Activated naive CD4-positive, alpha-beta T cell treated with anti-CD3 and anti-CD28 coated beads, Interleukin-2, amount 50 U/mL, for 72 hours (primary cell): ENCODE measurements around the gene RBBP4. TPM values are rescaled to one million over a fixed set of nuclear protein-coding genes. Genes with fewer than 3 reads are reported as not detected.
"Not testable (repeated sequence)": the region's sequence is repeated elsewhere in the genome, so short reads cannot be mapped to it uniquely, and the experiment has no call there.

Experiments
- ATAC-seq, 2 donors: fragments of 150-1000 bp; cut with Tn5 transposase; 2 replicates each; pipeline ENCODE4 v1.10.0; 2021; ENCODE audit warnings: mild to moderate bottlenecking in 2 of 2, moderate library complexity in 2 of 2
- DNase-seq, 2 donors: peaks; one replicate each; pipeline ENCODE4 v3.0.0; 2021 to 2022; ENCODE audit warnings: low spot score in 2 of 2
- H3K27ac Mint-ChIP-seq, 2 donors: one replicate each; pipeline ENCODE4 v1.8.0; 2022; ENCODE audit warnings: mild to moderate bottlenecking in 2 of 2, mixed read lengths in 2 of 2
- H3K36me3 Mint-ChIP-seq, 2 donors: one replicate each; pipeline ENCODE4 v1.8.0; 2022; ENCODE audit warnings: mixed read lengths in 2 of 2
- H3K9me3 Mint-ChIP-seq, 2 donors: one replicate each; pipeline ENCODE4 v1.8.0; 2022; ENCODE audit warnings: mixed read lengths in 2 of 2
- total RNA-seq, 2 donors: library from RNA; stranded (reverse); gene quantifications; one replicate each; pipeline ENCODE4 v1.2.3, GENCODE V29; 2022

The RBBP4 gene
- total RNA-seq, 2 donors from 2014 or later, result 346 to 359 TPM

DNA sequence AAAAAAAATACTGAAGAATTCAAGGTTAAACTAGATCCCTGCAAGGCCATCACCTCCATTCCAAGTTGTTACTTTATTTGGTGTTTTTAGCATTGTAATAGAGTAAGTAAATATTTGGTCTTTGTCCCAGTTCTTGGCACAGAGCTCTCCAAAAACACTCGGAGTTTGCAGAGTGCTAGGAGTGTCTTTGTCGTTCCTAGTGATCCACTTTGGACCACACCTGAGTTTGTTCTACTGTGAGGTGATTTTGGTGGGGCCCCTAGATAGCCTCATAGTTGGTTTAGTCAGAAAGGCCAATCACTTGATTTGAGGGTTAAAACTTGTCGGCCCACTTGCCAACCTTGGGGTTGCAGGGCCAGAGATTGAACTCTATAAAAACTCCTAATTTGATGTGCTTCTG lies 25.9 kb downstream of the RBBP4 start:
- peak overlapping the region in 1 of 2 donors; percentile 63 for H3K27ac Mint-ChIP-seq
- ATAC-seq (no peak), DNase-seq (no peak)
- peaks cover 10 to 38% of the 10 kb centered on the region in 2 donors for H3K36me3 Mint-ChIP-seq
- no peaks in the 10 kb centered on the region for H3K9me3 Mint-ChIP-seq

DNA sequence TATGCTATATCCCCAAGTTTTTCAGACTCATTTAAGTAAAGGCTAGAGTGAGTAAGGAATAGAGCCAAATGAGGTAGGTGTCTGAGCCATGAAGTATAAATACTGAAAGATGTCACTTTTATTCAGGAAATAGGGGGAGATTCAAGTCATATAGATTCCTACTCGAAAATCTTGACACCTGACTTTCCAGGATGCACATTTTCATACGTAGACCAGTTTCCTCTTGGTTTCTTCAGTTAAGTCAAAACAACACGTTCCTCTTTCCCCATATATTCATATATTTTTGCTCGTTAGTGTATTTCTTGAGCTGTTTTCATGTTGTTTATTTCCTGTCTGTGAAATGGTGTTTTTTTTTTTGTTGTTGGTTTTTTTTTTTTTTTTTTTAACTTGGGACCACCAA lies 29.0 kb downstream of the RBBP4 start:
- not testable (repeated sequence) for H3K9me3 Mint-ChIP-seq, H3K27ac Mint-ChIP-seq, DNase-seq, ATAC-seq
- peaks cover 0 to 19% of the 10 kb centered on the region in 2 donors for H3K36me3 Mint-ChIP-seq

DNA sequence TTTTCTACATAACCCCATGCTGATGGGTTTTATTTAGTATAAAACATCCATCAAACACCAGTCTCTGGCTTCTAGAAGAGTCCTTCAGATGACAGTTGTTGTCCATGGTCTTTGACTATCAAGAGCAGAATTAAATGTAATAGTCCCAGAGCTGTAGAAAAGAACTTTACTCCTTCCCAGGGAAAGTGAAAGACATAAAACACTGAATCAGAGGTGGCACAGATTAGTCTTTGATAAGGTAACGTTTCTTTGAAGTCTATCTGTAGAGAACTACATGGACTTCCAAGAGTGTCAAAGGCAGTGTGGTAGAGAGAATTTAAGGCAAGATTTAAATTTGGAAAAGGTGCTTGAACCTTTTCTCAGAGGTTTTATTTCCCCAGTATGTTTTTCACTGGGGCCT lies 29.6 kb downstream of the RBBP4 start:
- Mint-ChIP-seq H3K9me3 (no peaks in the 10 kb centered on the region), H3K36me3 (peaks cover 0 to 19% of the 10 kb centered on the region in 2 donors), H3K27ac (peak overlapping the region in 1 of 2 donors; percentile 39)
- ATAC-seq, result no peak
- DNase-seq, result no peak

DNA sequence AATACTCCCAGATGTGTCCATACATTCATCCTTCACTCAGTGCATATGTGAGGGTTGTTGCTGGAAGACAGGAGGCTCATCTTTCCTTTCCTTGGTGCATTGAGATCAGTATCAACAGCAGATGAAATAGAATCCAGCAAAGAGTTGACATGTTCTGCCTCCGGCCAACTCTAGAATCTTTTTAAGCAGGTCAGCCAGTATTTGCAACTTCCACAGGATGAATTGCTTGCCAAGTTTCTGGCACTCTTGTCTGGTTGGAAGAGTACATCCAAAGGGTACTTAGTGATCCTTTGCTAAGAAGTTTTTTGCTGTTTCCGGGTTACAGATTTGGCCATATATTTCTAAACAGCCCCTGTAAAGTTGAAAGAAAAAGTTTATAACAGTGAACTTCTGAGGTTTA lies 30.5 kb downstream of the RBBP4 start:
- peaks cover 0 to 19% of the 10 kb centered on the region in 2 donors for H3K36me3 Mint-ChIP-seq
- ATAC-seq (no peak), DNase-seq (no peak)
- H3K9me3 Mint-ChIP-seq, result no peaks in the 10 kb centered on the region
- H3K27ac Mint-ChIP-seq, result no peak overlapping the region

DNA sequence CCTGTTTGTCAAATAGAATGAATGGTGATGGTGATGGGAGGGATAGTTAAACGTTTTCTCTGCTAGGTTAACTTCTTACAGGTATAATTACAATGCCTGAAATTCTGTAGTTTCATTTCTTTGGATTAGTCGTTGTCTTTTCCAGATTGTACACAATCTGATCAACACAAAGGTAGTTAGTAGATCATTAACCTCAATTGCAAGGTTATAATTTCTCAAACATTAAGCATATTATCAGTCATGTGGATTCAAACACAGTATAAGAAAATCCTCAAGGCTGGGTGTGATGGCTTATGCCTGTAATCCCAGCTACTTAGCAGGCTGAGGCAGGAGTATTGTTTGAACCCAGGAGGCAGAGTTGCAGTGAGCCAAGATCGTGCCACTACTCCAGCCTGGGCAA lies 31.0 kb downstream of the RBBP4 start:
- H3K9me3 Mint-ChIP-seq, result no peaks in the 10 kb centered on the region
- ATAC-seq, result no peak
- H3K27ac Mint-ChIP-seq, result no peak overlapping the region
- H3K36me3 Mint-ChIP-seq, result peaks cover 0 to 19% of the 10 kb centered on the region in 2 donors
- DNase-seq, result no peak

DNA sequence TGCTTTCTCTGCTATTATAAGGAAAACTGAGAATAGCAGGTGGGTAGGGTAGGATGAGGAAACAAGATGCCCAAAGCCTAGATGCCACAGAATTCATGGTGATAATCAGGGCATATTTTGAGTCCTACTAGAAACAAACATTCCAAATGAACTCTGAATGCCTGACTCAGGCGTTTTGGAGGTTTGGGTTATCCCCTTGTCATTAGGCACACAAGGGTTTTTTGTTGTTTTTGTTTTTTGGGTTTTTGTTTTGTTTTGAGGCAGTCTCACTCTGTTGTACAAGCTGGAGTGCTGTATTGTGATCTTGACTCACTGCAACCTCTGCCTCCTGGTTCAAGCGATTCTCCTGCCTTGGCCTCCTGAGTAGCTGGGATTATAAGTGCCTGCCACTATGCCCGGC lies 32.4 kb downstream of the RBBP4 start:
- peaks cover 0 to 12% of the 10 kb centered on the region in 2 donors for H3K36me3 Mint-ChIP-seq
- H3K27ac Mint-ChIP-seq, result peak overlapping the region in 1 of 2 donors; percentile 60
- ATAC-seq, result no peak

DNA sequence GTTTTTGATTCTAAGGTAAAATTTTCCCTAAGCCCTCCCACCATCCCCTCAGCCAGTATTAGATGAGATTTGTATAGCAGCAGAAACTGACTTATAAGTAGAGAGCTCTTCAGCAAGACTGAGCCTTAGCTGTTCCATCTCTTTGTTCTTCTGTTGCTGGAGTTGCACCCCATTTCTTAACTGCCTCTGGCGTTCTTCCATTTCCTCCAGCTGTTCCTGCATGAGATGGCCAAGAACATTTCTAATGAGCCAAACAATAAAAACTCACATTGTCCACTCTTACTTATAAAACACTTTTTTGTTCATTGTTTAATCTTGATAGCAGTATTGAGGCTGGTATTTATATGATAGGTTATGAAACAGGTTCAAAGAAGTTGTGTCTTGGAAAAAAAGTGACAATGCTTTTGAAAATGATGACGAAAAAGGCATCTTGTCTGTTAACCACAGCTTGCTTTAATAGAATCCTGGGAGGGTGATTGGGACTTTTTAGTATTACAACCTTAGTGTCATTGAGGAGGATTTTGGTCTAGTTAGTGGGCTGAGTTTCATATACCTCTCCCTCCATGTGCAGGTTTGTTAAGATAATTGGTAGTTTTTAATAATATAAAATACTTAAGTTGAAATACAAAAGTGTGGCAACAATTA lies 33.3 kb downstream of the RBBP4 start:
- Mint-ChIP-seq H3K9me3 (no peaks in the 10 kb centered on the region), H3K36me3 (peaks cover 0 to 10% of the 10 kb centered on the region in 2 donors), H3K27ac (peak overlapping the region in 1 of 2 donors; percentile 60)
- ATAC-seq, result peak in 1 of 2 donors; percentile 52
- DNase-seq, result no peak

More for the DNA sequence above, 32.4 kb downstream of the RBBP4 start:
- no peaks in the 10 kb centered on the region for H3K9me3 Mint-ChIP-seq
- no peak for DNase-seq

DNA sequence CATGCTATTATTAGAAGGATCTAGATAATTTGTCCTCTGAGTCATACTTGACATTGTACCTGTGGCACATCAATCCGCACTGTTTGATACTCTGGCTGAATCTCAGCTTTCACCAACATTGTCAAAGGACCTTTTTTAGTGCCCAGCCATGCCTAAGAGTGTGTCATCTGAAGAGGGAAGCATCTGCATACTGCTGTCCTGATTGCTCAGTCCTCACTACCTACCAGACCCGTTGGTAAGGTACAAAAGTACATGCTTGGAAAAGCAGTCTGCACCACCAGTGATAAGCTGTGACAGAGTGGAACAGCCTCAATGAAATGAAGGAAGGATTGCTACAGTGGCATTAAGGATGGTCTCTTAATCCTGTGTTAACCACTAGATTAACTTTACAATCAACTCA lies 34.5 kb downstream of the RBBP4 start:
- no peak for DNase-seq
- no peaks in the 10 kb centered on the region for H3K9me3 Mint-ChIP-seq
- H3K27ac Mint-ChIP-seq, result no peak overlapping the region
- ATAC-seq, result no peak
- no peaks in the 10 kb centered on the region for H3K36me3 Mint-ChIP-seq

DNA sequence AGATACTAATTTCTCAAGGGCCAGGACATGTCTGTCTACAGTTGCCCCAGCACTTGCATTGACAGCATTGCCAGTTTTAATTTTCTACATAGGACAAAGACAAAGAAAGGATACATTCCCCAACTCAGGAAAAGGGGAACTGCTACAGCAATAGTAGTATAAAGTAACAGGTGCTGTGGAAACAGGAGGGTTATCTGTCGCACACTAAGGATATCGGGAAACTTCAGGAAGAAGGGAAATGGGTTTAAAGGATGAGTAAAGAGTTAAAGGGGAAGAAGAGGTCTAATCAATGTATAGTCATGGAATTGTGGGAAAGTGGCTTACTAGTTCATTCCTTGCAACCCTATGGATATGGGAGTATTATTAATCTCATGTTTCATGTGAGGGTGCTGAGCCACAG lies 35.4 kb downstream of the RBBP4 start:
- H3K27ac Mint-ChIP-seq, result no peak overlapping the region
- ATAC-seq (no peak), DNase-seq (no peak)
- no peaks in the 10 kb centered on the region for H3K9me3 Mint-ChIP-seq
- H3K36me3 Mint-ChIP-seq, result no peaks in the 10 kb centered on the region

DNA sequence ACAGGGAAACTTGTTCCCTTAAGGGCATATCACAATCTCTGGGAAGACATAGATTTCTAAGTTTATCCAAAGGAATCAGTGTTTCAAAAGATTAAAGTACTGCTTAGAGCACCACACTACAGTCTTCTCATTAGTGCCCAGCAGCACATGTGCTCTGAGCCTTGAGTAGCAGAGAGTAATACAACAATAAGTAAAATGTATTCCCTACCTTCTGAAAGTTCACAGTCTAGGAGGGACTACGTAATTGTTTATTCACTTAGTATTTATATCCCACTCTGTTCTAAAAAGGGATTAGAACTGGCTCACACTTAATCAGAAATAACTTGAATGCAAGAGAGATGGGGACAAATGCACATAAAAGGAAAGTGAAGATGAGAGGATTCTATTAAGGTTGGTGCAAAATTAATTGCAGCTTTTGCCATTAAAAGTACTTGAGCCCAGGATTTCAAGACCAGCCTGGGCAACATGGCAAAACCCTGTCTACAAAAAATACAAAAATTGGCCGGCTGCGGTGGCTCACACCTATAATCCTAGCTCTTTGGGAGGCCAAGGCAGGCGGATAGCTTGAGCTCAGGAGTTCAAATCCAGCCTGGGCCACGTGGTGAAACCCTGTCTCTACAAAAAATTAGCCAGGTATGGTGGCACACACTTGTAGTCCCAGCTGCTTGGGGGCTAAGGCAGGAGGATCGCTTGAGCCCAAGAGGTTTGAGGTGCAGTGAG lies 42.6 kb downstream of the RBBP4 start:
- H3K9me3 Mint-ChIP-seq, result no peaks in the 10 kb centered on the region
- no peak overlapping the region for H3K27ac Mint-ChIP-seq
- no peak for ATAC-seq
- H3K36me3 Mint-ChIP-seq, result no peaks in the 10 kb centered on the region
- no peak for DNase-seq

DNA sequence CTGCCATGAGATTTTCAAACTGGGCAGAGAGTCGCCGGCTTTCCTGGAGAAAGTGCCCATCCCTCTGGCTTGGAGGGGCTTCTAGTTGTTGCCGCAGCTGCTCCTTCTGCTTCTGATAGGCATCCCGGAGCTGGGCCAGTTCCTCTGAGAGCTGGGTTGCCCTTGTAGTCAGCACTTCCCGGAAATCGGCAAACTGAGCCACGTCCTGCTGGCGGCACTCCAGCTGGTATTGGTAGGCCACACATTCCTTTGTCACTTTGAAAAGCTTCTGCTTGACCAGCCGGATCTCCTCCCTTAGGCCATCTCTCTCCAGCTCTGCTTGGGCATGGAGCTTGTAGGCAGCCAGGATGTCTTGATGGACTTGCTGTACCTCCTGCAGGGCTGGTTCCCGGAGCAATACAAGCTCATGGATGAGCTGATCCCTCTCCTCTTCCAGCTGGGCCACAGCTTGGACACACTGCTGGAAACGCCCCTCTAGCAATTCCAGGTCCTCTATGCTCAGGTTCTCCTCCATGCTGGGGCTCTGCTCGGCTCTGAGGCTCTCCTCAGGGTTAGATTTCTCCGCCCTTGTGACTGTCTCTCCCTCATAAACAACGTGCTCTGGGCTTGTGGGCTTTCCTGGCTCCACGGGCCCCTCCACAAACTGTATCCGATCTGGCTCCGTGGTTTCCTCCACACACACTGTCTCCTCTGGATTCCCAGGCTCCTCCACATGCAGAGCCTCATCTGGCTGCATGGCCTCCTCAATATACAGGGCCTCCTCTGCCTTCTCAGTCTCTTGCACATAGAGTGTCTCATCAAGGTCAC lies 44.3 kb downstream of the RBBP4 start:
- no peaks in the 10 kb centered on the region for H3K36me3 Mint-ChIP-seq
- no peaks in the 10 kb centered on the region for H3K9me3 Mint-ChIP-seq
- peak overlapping the region in 1 of 2 donors; percentile 20 for H3K27ac Mint-ChIP-seq
- ATAC-seq (no peak), DNase-seq (no peak)

DNA sequence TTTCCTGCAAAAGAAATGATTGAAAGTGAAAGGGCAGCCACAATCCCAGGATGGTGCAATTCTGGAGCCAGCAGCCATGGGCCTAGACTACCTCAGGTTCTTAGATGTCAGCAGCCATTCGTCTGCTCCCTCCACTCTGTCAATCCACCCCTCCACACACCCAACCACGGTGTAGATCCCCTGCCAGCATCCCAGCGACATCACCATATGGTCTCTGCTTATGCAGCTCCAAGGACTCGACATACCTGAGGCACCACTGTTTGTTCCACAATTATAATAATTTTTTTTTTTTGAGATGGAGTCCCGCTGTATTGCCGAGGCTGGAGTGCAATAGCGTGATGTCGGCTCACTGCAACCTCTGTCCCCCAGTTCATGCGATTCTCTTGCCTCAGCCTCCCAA lies 45.0 kb downstream of the RBBP4 start:
- DNase-seq, result no peak
- Mint-ChIP-seq H3K9me3 (no peaks in the 10 kb centered on the region), H3K36me3 (no peaks in the 10 kb centered on the region), H3K27ac (peak overlapping the region in 1 of 2 donors; percentile 72)
- ATAC-seq, result no peak

DNA sequence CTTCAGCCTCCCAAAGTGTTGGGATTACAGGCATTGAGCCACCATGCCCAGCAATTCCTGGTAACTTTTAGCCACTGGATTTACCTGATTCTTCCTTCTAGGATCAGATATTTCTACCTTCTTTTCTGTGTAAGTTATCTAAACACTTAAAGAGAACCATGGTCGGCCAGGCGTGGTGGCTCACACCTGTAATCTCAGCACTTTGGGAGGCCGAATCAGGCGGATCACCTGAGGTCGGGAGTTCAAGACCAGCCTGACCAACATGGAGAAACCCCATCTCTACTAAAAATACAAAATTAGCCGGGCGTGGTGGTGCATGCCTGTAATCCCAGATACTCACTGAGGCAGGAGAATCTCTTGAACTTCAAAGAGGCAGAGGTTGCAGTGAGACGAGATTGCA lies 46.0 kb downstream of the RBBP4 start:
- H3K36me3 Mint-ChIP-seq, ATAC-seq, H3K9me3 Mint-ChIP-seq, DNase-seq, H3K27ac Mint-ChIP-seq: not testable (repeated sequence)

DNA sequence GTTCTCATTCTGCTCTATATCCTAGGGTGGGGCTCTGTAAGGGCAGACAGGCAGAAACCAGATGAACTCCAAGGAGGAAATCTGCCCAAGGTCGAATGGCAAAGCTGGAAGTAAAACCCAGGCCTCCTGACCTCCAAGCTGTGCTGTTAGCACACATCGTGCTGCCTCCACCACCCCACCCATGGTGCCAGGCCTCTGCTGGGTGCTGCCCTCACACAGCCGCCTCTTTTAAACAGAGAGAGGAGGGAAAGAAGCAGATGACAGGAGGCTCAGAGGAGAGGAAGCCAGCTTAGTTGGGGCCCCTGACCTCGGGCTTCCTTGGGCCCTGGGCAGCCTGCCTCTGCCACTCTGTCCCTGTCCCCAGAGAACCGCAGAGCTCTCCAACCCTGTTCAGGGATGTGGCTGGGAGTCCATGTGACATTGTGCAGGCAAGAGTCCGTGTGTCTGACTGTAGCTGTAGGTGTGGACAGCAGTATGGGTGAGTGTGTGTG lies 50.5 kb downstream of the RBBP4 start:
- H3K36me3 Mint-ChIP-seq, result peaks cover 5 to 7% of the 10 kb centered on the region in 2 donors
- H3K27ac Mint-ChIP-seq, result no peak overlapping the region
- H3K9me3 Mint-ChIP-seq, result no peaks in the 10 kb centered on the region
- DNase-seq (no peak), ATAC-seq (peak in 1 of 2 donors; percentile 10)

DNA sequence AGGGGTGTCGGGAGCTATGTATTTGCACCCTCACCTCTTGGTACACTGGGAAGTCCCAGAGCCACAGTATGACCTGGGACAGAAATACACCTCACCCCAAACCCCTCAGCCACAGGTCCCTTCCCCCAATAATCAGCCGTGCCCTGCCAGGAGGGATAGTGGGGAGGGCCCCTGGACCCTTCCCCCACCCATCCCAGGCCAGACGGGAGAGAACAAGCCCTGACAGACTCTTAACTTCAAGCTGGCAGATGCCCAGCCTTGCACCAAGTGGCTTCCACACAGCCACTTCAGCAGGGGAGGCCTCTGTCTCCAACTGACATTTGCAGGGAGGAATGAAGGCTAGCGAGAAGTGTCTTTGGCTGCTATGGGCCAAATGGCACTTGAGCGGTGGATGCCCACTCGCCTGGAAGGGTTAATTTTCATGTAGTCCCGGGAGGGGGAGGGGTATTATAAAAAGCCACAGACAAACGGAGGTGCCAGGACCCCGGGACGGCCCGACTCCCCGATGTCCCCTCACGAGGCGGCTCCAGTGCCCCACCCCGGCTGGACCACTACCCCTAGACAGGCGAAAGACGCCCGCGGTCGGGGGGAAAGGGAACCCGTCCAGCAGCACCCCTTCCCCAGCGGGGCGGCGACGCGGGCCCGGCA lies 51.1 kb downstream of the RBBP4 start:
- DNase-seq, result no peak
- H3K27ac Mint-ChIP-seq, result no peak overlapping the region
- H3K36me3 Mint-ChIP-seq, result peaks cover 5 to 7% of the 10 kb centered on the region in 2 donors
- ATAC-seq, result peak in 1 of 2 donors; percentile 16
- no peaks in the 10 kb centered on the region for H3K9me3 Mint-ChIP-seq

DNA sequence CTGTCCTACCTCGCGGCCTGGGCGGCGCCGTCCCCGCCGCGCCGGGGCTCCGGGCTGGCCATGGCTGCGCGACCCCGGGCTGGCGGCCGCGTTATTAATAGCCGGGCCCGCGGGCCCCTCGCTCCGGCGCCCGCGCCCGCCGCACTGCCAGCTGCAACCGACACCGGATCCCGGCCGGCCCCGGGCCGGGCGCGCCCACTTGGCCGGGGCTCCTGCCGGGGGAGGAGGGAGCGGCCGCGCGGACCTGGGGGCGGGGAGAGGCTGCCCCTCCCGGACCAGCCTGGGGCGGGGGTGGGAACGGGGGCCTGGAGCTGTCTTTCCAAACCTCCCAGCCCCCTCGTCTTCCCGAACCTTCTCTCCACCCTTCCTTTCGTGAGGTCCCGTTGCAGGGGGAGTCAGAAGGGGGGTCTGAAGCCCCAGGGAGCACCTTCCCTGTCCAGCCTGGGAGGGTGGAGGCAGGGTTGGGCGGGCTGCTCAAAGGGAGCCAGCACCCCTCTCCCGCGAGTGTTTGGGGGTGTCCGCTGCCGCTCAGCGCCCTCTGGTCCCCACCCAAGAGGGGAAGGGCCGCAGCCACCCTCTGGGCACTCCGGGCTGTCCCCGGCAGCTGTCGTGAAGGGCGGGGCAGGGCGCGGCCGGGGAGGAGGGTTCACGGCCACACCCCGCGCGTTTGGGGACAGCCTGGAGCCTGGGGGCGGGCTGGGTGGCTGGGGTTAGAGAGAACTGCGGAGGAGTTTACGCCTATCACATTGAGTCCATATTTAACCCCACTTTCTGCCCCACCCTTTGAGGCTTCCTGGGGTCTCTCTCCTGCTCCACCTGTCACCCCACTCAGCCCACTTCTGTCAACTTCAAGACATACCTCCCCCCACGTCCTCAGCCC lies 51.8 kb downstream of the RBBP4 start, which contains the start of gene SYNC:
SYNC (minus strand) TSS at position 172 of the 880 bp plus-strand sequence; CDS start at position 62, 110 bp downstream.
- no peak within 1 kb of the TSS for H3K27ac Mint-ChIP-seq
- no peaks in the 10 kb centered on the region for H3K9me3 Mint-ChIP-seq
- peak; percentile 47 to 74 for ATAC-seq
- peak in 1 of 2 donors; percentile 29 for DNase-seq
- H3K36me3 Mint-ChIP-seq, result peaks cover 5 to 7% of the 10 kb centered on the region in 2 donors
